ENCODE data around the gene RPH3AL.

- TF ChIP-seq CTCF (IDR thresholded peaks at IDR 0.05) (no peak), POLR2A (IDR thresholded peaks at IDR 0.05) (no peak)
These were observed 93.7 kb downstream of the RPH3AL start for GRCh38 chr17:258906-259305.
